H9 (cell line): Measurements from ENCODE around the gene AGBL4. TPM values are rescaled to one million over a fixed set of nuclear protein-coding genes. Genes with fewer than 3 reads are reported as not detected.

Experiments used
- DNase-seq: peaks from one replicate; pipeline ENCODE4 v3.0.0-alpha.2; 2017
- H2AFZ ChIP-seq: one replicate; pipeline ENCODE4 v1.6.1; 2013; ENCODE audit warnings: mild to moderate bottlenecking, low read length, control low read depth, moderate library complexity
- H2AK5ac ChIP-seq: 2 replicates; pipeline ENCODE4 v1.6.1; 2013; ENCODE audit warnings: low read length, control low read depth, mixed read lengths; ENCODE audit not compliant: insufficient read length
- H2BK120ac ChIP-seq: one replicate; pipeline ENCODE4 v1.6.1; 2013; ENCODE audit warnings: low read depth, mild to moderate bottlenecking, low read length, control low read depth, inconsistent platforms; ENCODE audit not compliant: poor library complexity, severe bottlenecking
- H2BK12ac ChIP-seq: 2 replicates; pipeline ENCODE4 v1.6.1; 2013; ENCODE audit warnings: low read length, control low read depth, mixed read lengths, low read depth; ENCODE audit not compliant: insufficient read length
- H2BK15ac ChIP-seq: 2 replicates; pipeline ENCODE4 v1.6.1; 2013; ENCODE audit warnings: low read depth, low read length, control low read depth
- H2BK20ac ChIP-seq: one replicate; pipeline ENCODE4 v1.6.1; 2013; ENCODE audit warnings: low read depth, mild to moderate bottlenecking, low read length, control low read depth, inconsistent platforms; ENCODE audit not compliant: poor library complexity, severe bottlenecking
- H2BK5ac ChIP-seq: 2 replicates; pipeline ENCODE4 v1.6.1; 2013; ENCODE audit warnings: low read length, control low read depth, mixed read lengths; ENCODE audit not compliant: insufficient read length
- H3K14ac ChIP-seq: 2 replicates; pipeline ENCODE4 v1.6.1; 2013; ENCODE audit warnings: low read length, control low read depth; ENCODE audit not compliant: insufficient read depth
- H3K18ac ChIP-seq: 2 replicates; pipeline ENCODE4 v1.6.1; 2013; ENCODE audit warnings: low read depth, mild to moderate bottlenecking, mixed read lengths, low read length, control low read depth; ENCODE audit not compliant: insufficient read length
- H3K23ac ChIP-seq: 2 replicates; pipeline ENCODE4 v1.6.1; 2013; ENCODE audit warnings: low read length, control low read depth, mixed read lengths, low read depth; ENCODE audit not compliant: insufficient read length
- H3K23me2 ChIP-seq: 2 replicates; pipeline ENCODE4 v1.6.1; 2013; ENCODE audit warnings: low read depth, mild to moderate bottlenecking, mixed read lengths, low read length, control low read depth; ENCODE audit not compliant: insufficient read length, poor library complexity, severe bottlenecking
- H3K27ac ChIP-seq: 2 replicates; pipeline ENCODE4 v1.5.1; 2013; ENCODE audit warnings: low read length, control low read depth, mixed read lengths, low read depth; ENCODE audit not compliant: insufficient read length
- H3K27me3 ChIP-seq: 2 replicates; pipeline ENCODE4 v1.6.1; 2013; ENCODE audit warnings: low read length, control low read depth, inconsistent platforms; ENCODE audit not compliant: insufficient read depth
- H3K4ac ChIP-seq: 2 replicates; pipeline ENCODE4 v1.6.1; 2013; ENCODE audit warnings: low read depth, mild to moderate bottlenecking, control low read depth, inconsistent platforms, low read length, moderate library complexity
- H3K4me1 ChIP-seq: 2 replicates; pipeline ENCODE4 v1.6.1; 2013; ENCODE audit warnings: low read length, control low read depth, inconsistent platforms; ENCODE audit not compliant: insufficient read depth
- H3K4me2 ChIP-seq: 2 replicates; pipeline ENCODE4 v1.6.1; 2013; ENCODE audit warnings: low read length, control low read depth, mixed read lengths; ENCODE audit not compliant: insufficient read length, insufficient read depth
- H3K56ac ChIP-seq: 2 replicates; pipeline ENCODE4 v1.6.1; 2013; ENCODE audit warnings: low read depth, mild to moderate bottlenecking, mixed read lengths, low read length, control low read depth; ENCODE audit not compliant: insufficient read length
- H3K79me1 ChIP-seq: 2 replicates; pipeline ENCODE4 v1.6.1; 2013; ENCODE audit warnings: low read depth, mild to moderate bottlenecking, moderate library complexity, low read length, control low read depth, inconsistent platforms; ENCODE audit not compliant: insufficient read depth, poor library complexity, severe bottlenecking
- H3K79me2 ChIP-seq: 2 replicates; pipeline ENCODE4 v1.6.1; 2013; ENCODE audit warnings: low read length, control low read depth, inconsistent platforms; ENCODE audit not compliant: insufficient read depth
- H3K9ac ChIP-seq: 2 replicates; pipeline ENCODE4 v1.6.1; 2013; ENCODE audit warnings: low read length, control low read depth, mixed read lengths; ENCODE audit not compliant: insufficient read length; ENCODE audit errors: extremely low read depth
- H3K9me3 ChIP-seq: one replicate; pipeline ENCODE4 v1.6.1; 2013; ENCODE audit warnings: low read depth, low read length, inconsistent platforms; ENCODE audit not compliant: control insufficient read depth
- H3T11ph ChIP-seq: one replicate; pipeline ENCODE4 v1.6.1; 2013; ENCODE audit warnings: mild to moderate bottlenecking, low read length, control low read depth, inconsistent platforms
- H4K20me1 ChIP-seq: one replicate; pipeline ENCODE4 v1.6.1; 2013; ENCODE audit not compliant: control insufficient read depth, insufficient read length, insufficient read depth
- H4K5ac ChIP-seq: 2 replicates; pipeline ENCODE4 v1.6.1; 2013; ENCODE audit warnings: low read depth, mild to moderate bottlenecking, mixed read lengths, low read length, control low read depth; ENCODE audit not compliant: insufficient read length
- H4K8ac ChIP-seq: replicated peaks from 2 replicates; pipeline ENCODE4 v1.6.1; 2013; ENCODE audit warnings: low read length, control low read depth, mixed read lengths, low read depth; ENCODE audit not compliant: insufficient read length
- H4K91ac ChIP-seq: 2 replicates; pipeline ENCODE4 v1.6.1; 2013; ENCODE audit warnings: low read depth, mild to moderate bottlenecking, moderate library complexity, mixed read lengths, low read length, control low read depth; ENCODE audit not compliant: insufficient read length
- H3K27ac Mint-ChIP-seq, 3 experiments: 2 replicates in 2 of 3; 3 replicates in 1 of 3; pipeline ENCODE4 v1.8.0; 2020 to 2021; ENCODE audit warnings: mixed read lengths in 3 of 3, mild to moderate bottlenecking in 1 of 3, moderate library complexity in 1 of 3
- H3K27me3 Mint-ChIP-seq: 2 replicates; pipeline ENCODE4 v1.8.0; 2021; ENCODE audit warnings: low read depth, mild to moderate bottlenecking, moderate library complexity, mixed read lengths
- H3K36me3 Mint-ChIP-seq, 3 experiments: 2 replicates in 2 of 3; 3 replicates in 1 of 3; pipeline ENCODE4 v1.8.0; 2020 to 2021; ENCODE audit warnings: low read depth in 3 of 3, mixed read lengths in 3 of 3; ENCODE audit not compliant: insufficient read depth in 1 of 3
- H3K4me1 Mint-ChIP-seq, 2 experiments: 2 replicates each; pipeline ENCODE4 v1.8.0; 2020; ENCODE audit warnings: mixed read lengths in 2 of 2
- H3K4me3 Mint-ChIP-seq, 2 experiments: 2 replicates in 1 of 2; 3 replicates in 1 of 2; pipeline ENCODE4 v1.8.0; 2020 to 2021; ENCODE audit warnings: mild to moderate bottlenecking in 2 of 2, mixed read lengths in 2 of 2, moderate library complexity in 1 of 2
- H3K9me3 Mint-ChIP-seq, 2 experiments: 2 replicates in 1 of 2; 3 replicates in 1 of 2; pipeline ENCODE4 v1.8.0; 2020; ENCODE audit warnings: mild to moderate bottlenecking in 2 of 2, mixed read lengths in 2 of 2, moderate library complexity in 1 of 2
- WGBS: extraction: QIAGEN DNeasy Blood & Tissue Kit; methylation state at CpG from one replicate; pipeline ENCODE4 v1.1.7; 2013; ENCODE audit warnings: missing lambda C conversion rate, low lambda C conversion rate, mixed read lengths; ENCODE audit not compliant: insufficient read length; ENCODE audit errors: extremely low coverage; 5-methylcytosine and 5-hydroxymethylcytosine counted together
- total RNA-seq: library from RNA; stranded (reverse); gene quantifications from 2 replicates; pipeline ENCODE4 v1.2.1, GENCODE V29; 2021
- TF ChIP-seq, protein P1 (sequence below): fragments of 200-600 bp; sonication (generic); conservative IDR thresholded peaks from 3 replicates; pipeline ENCODE4 v1.8.0; 2021; ENCODE audit warnings: antibody characterized with exemption, mild to moderate bottlenecking

AGBL4 gene
- total RNA-seq, 1 experiment from 2014 or later, result not detected

DNA sequence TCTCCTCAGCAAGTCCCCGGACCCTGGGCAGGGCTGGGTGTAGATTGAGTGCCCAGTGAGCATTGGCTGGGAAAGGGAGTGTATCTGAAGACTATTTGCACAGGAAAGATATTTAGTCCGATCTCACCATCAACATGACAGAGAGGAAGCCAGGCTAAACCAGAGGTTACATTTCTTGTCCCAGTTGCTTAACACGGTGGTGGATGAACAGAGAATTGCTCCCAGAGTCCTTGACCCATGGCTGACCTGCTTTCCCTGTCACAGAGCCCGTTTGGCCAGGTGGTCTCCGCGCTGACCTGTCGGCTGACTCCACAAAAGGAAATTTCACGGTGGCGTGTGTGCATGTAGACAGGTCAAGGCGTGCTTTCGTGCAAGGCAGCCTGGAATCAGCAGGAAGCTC, 1330.6 kb downstream of the AGBL4 start:
- no peaks in the 10 kb centered on the region for H3K4me1 ChIP-seq
- no peak overlapping the region for H3K27ac ChIP-seq
- no peak overlapping the region for H2BK5ac ChIP-seq
- Mint-ChIP-seq H3K27ac (no peak overlapping the region), H3K4me1 (peaks cover 2 to 9% of the 10 kb centered on the region in 2 experiments; a peak in 2 of 4 replicates), H3K27me3 (peaks cover 5% of the 10 kb centered on the region; the same call in 1 of the 2 replicates), H3K9me3 (no peaks in the 10 kb centered on the region; a peak in 1 of 5 replicates), H3K4me3 (no peak overlapping the region), H3K36me3 (no peaks in the 10 kb centered on the region)
- H3K23ac ChIP-seq, result no peak overlapping the region
- no peaks in the 10 kb centered on the region for H3K23me2 ChIP-seq
- H3K56ac ChIP-seq, result no peak overlapping the region
- no peak overlapping the region for H2AFZ ChIP-seq
- WGBS, result no CpG with 5 or more reads among the region's 11 CpGs
- H2AK5ac ChIP-seq, result no peak overlapping the region
- H3K27me3 ChIP-seq, result no peaks in the 10 kb centered on the region
- no peak overlapping the region for H4K91ac ChIP-seq
- no peaks in the 10 kb centered on the region for H4K20me1 ChIP-seq
- no peak overlapping the region for H3K4ac ChIP-seq
- H3K14ac ChIP-seq, result no peak overlapping the region; the same call in 1 of the 2 replicates
- H2BK120ac ChIP-seq, result no peak overlapping the region
- H3K4me2 ChIP-seq, result no peak overlapping the region
- TF ChIP-seq, protein P1, sequence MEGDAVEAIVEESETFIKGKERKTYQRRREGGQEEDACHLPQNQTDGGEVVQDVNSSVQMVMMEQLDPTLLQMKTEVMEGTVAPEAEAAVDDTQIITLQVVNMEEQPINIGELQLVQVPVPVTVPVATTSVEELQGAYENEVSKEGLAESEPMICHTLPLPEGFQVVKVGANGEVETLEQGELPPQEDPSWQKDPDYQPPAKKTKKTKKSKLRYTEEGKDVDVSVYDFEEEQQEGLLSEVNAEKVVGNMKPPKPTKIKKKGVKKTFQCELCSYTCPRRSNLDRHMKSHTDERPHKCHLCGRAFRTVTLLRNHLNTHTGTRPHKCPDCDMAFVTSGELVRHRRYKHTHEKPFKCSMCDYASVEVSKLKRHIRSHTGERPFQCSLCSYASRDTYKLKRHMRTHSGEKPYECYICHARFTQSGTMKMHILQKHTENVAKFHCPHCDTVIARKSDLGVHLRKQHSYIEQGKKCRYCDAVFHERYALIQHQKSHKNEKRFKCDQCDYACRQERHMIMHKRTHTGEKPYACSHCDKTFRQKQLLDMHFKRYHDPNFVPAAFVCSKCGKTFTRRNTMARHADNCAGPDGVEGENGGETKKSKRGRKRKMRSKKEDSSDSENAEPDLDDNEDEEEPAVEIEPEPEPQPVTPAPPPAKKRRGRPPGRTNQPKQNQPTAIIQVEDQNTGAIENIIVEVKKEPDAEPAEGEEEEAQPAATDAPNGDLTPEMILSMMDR, result no peak
- no peak overlapping the region for H4K5ac ChIP-seq
- H3T11ph ChIP-seq, result no peak overlapping the region
- no peak overlapping the region for H3K9ac ChIP-seq
- H3K18ac ChIP-seq, result no peak overlapping the region
- H3K79me1 ChIP-seq, result no peaks in the 10 kb centered on the region
- no peak overlapping the region for H2BK12ac ChIP-seq
- H3K9me3 ChIP-seq, result no peaks in the 10 kb centered on the region
- H2BK20ac ChIP-seq, result no peak overlapping the region
- no peak overlapping the region for H4K8ac ChIP-seq
- no peak overlapping the region for H2BK15ac ChIP-seq
- no peaks in the 10 kb centered on the region for H3K79me2 ChIP-seq
- DNase-seq, result no peak
